ENCODE measurements around the gene ACOX3.

The ACOX3 gene

GRCh38 chr4:8378101-8378724, 62.3 kb downstream of the ACOX3 start:
- Histone ChIP-seq H4K8ac (ENCODE audit: low read depth, low read length) (no peak overlapping the region), H3K9me3 (replicated peaks in 1 of 2; ENCODE audit: control insufficient read depth in 2 of 2, insufficient read depth in 1 of 2, low read depth in 1 of 2, low read length in 2 of 2) (no peaks in the 10 kb centered on the region), H2BK15ac (ENCODE audit: low read length) (no peak overlapping the region), H3K4me1 (ENCODE audit: control insufficient read depth in 2 of 2, insufficient read depth in 1 of 2, low read depth in 1 of 2, low read length in 2 of 2) (peaks cover 0 to 2% of the 10 kb centered on the region in 2 donors), H3K14ac (ENCODE audit: low read length) (no peak overlapping the region), H3K4me3 (ENCODE audit: low read length in 2 of 2) (no peak overlapping the region), H3K4me2 (ENCODE audit: insufficient read depth, low read length, poor library complexity, severe bottlenecking) (no peak overlapping the region), H2BK5ac (ENCODE audit: low read length) (no peak overlapping the region), H3K18ac (ENCODE audit: low read length) (no peak overlapping the region), H4K91ac (ENCODE audit: low read depth, low read length, poor library complexity) (no peak overlapping the region), H3K27ac (replicated peaks; ENCODE audit: low read length) (no peak overlapping the region), H3K23ac (ENCODE audit: low read depth, low read length, poor library complexity) (no peak overlapping the region), H3K36me3 (replicated peaks in 1 of 2; ENCODE audit: control insufficient read depth in 2 of 2, insufficient read depth in 2 of 2, low read length in 2 of 2) (no peaks in the 10 kb centered on the region), H2AFZ (ENCODE audit: low read length) (no peak overlapping the region), H3K9ac (ENCODE audit: low read depth, low read length, poor library complexity) (no peak overlapping the region), H2BK12ac (ENCODE audit: low read length) (no peak overlapping the region), H3K79me1 (ENCODE audit: low read depth, low read length) (no peaks in the 10 kb centered on the region), H2BK120ac (ENCODE audit: low read depth, low read length) (no peak overlapping the region), H3K4ac (ENCODE audit: low read length) (no peak overlapping the region), H3K27me3 (ENCODE audit: control insufficient read depth in 3 of 3, insufficient read depth in 3 of 3, low read depth in 1 of 3, low read length in 3 of 3) (no peaks in the 10 kb centered on the region), H2AK5ac (ENCODE audit: low read depth, low read length) (no peak overlapping the region)
- no CpG with 5 or more reads among the region's 17 CpGs for WGBS, 2 donors (ENCODE audit: extremely low coverage in 2 of 2, insufficient read length in 2 of 2, insufficient replicate concordance in 1 of 2)
- DNase-seq (ENCODE audit: low spot score) = no peak

GRCh38 chr4:8377103-8378075, 63.1 kb downstream of the ACOX3 start:
- Histone ChIP-seq H2BK15ac (ENCODE audit: low read length) (no peak overlapping the region), H3K23ac (ENCODE audit: low read depth, low read length, poor library complexity) (peak overlapping the region; percentile 60), H3K4me2 (ENCODE audit: insufficient read depth, low read length, poor library complexity, severe bottlenecking) (no peak overlapping the region), H2BK120ac (ENCODE audit: low read depth, low read length) (peak overlapping the region; percentile 58), H3K18ac (ENCODE audit: low read length) (peak overlapping the region; percentile 24), H3K36me3 (replicated peaks in 1 of 2; ENCODE audit: control insufficient read depth in 2 of 2, insufficient read depth in 2 of 2, low read length in 2 of 2) (no peaks in the 10 kb centered on the region), H3K9me3 (replicated peaks in 1 of 2; ENCODE audit: control insufficient read depth in 2 of 2, insufficient read depth in 1 of 2, low read depth in 1 of 2, low read length in 2 of 2) (no peaks in the 10 kb centered on the region), H3K4me1 (ENCODE audit: control insufficient read depth in 2 of 2, insufficient read depth in 1 of 2, low read depth in 1 of 2, low read length in 2 of 2) (peaks cover 0 to 2% of the 10 kb centered on the region in 2 donors), H2BK5ac (ENCODE audit: low read length) (peak overlapping the region; percentile 42), H2BK12ac (ENCODE audit: low read length) (no peak overlapping the region), H3K27ac (replicated peaks; ENCODE audit: low read length) (no peak overlapping the region), H3K4me3 (ENCODE audit: low read length in 2 of 2) (no peak overlapping the region), H4K91ac (ENCODE audit: low read depth, low read length, poor library complexity) (no peak overlapping the region), H4K8ac (ENCODE audit: low read depth, low read length) (no peak overlapping the region), H2AK5ac (ENCODE audit: low read depth, low read length) (peak overlapping the region; percentile 36), H3K9ac (ENCODE audit: low read depth, low read length, poor library complexity) (peak overlapping the region; percentile 50), H3K27me3 (ENCODE audit: control insufficient read depth in 3 of 3, insufficient read depth in 3 of 3, low read depth in 1 of 3, low read length in 3 of 3) (no peaks in the 10 kb centered on the region), H3K4ac (ENCODE audit: low read length) (no peak overlapping the region), H3K79me1 (ENCODE audit: low read depth, low read length) (no peaks in the 10 kb centered on the region), H2AFZ (ENCODE audit: low read length) (no peak overlapping the region), H3K14ac (ENCODE audit: low read length) (peak overlapping the region; percentile 73)
- no CpG with 5 or more reads among the region's 39 CpGs for WGBS, 2 donors (ENCODE audit: extremely low coverage in 2 of 2, insufficient read length in 2 of 2, insufficient replicate concordance in 1 of 2)
- DNase-seq (ENCODE audit: low spot score) = no peak

- no CpG with 5 or more reads among the region's 20 CpGs for WGBS, 2 donors (ENCODE audit: extremely low coverage in 2 of 2, insufficient read length in 2 of 2, insufficient replicate concordance in 1 of 2)
- no peak overlapping the region for H3K27ac ChIP-seq (replicated peaks; ENCODE audit: low read length)
- no peak overlapping the region for H3K4ac ChIP-seq (ENCODE audit: low read length)
- no peaks in the 10 kb centered on the region for H3K36me3 ChIP-seq (replicated peaks in 1 of 2; ENCODE audit: control insufficient read depth in 2 of 2, insufficient read depth in 2 of 2, low read length in 2 of 2)
- H2BK12ac ChIP-seq (ENCODE audit: low read length) = no peak overlapping the region
- no peak overlapping the region for H2BK120ac ChIP-seq (ENCODE audit: low read depth, low read length)
- no peaks in the 10 kb centered on the region for H3K4me1 ChIP-seq (ENCODE audit: control insufficient read depth in 2 of 2, insufficient read depth in 1 of 2, low read depth in 1 of 2, low read length in 2 of 2)
- no peak overlapping the region for H4K91ac ChIP-seq (ENCODE audit: low read depth, low read length, poor library complexity)
- peak overlapping the region; percentile 38 for H2AK5ac ChIP-seq (ENCODE audit: low read depth, low read length)
- no peaks in the 10 kb centered on the region for H3K79me1 ChIP-seq (ENCODE audit: low read depth, low read length)
- H3K4me3 ChIP-seq (ENCODE audit: low read length in 2 of 2) = no peak overlapping the region
- H3K9me3 ChIP-seq (replicated peaks in 1 of 2; ENCODE audit: control insufficient read depth in 2 of 2, insufficient read depth in 1 of 2, low read depth in 1 of 2, low read length in 2 of 2) = no peaks in the 10 kb centered on the region
- H3K18ac ChIP-seq (ENCODE audit: low read length) = peak overlapping the region; percentile 44
- H4K8ac ChIP-seq (ENCODE audit: low read depth, low read length) = no peak overlapping the region
- DNase-seq (ENCODE audit: low spot score) = no peak
- H2BK15ac ChIP-seq (ENCODE audit: low read length) = no peak overlapping the region
- H2AFZ ChIP-seq (ENCODE audit: low read length) = no peak overlapping the region
- H3K23ac ChIP-seq (ENCODE audit: low read depth, low read length, poor library complexity) = peak overlapping the region; percentile 53
- no peaks in the 10 kb centered on the region for H3K27me3 ChIP-seq (ENCODE audit: control insufficient read depth in 3 of 3, insufficient read depth in 3 of 3, low read depth in 1 of 3, low read length in 3 of 3)
- H3K14ac ChIP-seq (ENCODE audit: low read length) = peak overlapping the region; percentile 73
- H2BK5ac ChIP-seq (ENCODE audit: low read length) = peak overlapping the region; percentile 42
- no peak overlapping the region for H3K9ac ChIP-seq (ENCODE audit: low read depth, low read length, poor library complexity)
- no peak overlapping the region for H3K4me2 ChIP-seq (ENCODE audit: insufficient read depth, low read length, poor library complexity, severe bottlenecking)
Observed at GRCh38 chr4:8376361-8377102, 64.0 kb downstream of the ACOX3 start.

Measured in neuronal stem cell (in vitro differentiated cells).